HG03095 (cell line): ENCODE results near the gene SETD7.

Experiments used
- ATAC-seq: cut with Tn5 transposase; IDR thresholded peaks from one replicate; pipeline ENCODE4 v1.9.1; 2021; ENCODE audit warnings: moderate library complexity; ENCODE audit not compliant: unreplicated experiment

The SETD7 gene

GRCh38 chr4:139575072-139575471, 19.1 kb upstream of the SETD7 start:
- no peak for ATAC-seq

GRCh38 chr4:139574641-139575040, 18.6 kb upstream of the SETD7 start:
- no peak for ATAC-seq

GRCh38 chr4:139568206-139568955, 12.4 kb upstream of the SETD7 start:
- no peak for ATAC-seq

- no peak for ATAC-seq
Measured at GRCh38 chr4:139567159-139567870, 11.3 kb upstream of the SETD7 start.

GRCh38 chr4:139564502-139564901, 8.5 kb upstream of the SETD7 start:
- no peak for ATAC-seq

GRCh38 chr4:139563515-139563914, 7.5 kb upstream of the SETD7 start:
- ATAC-seq, result no peak

GRCh38 chr4:139562839-139563238, 6.8 kb upstream of the SETD7 start:
- no peak for ATAC-seq

- ATAC-seq, result no peak
Measured at GRCh38 chr4:139562067-139562684, 6.2 kb upstream of the SETD7 start.

GRCh38 chr4:139560406-139561104, 4.5 kb upstream of the SETD7 start:
- no peak for ATAC-seq

- ATAC-seq, result no peak
Measured at GRCh38 chr4:139559687-139560086, 3.7 kb upstream of the SETD7 start.

GRCh38 chr4:139559089-139559479, 3.1 kb upstream of the SETD7 start:
- no peak for ATAC-seq

GRCh38 chr4:139558235-139559088, 2.4 kb upstream of the SETD7 start:
- ATAC-seq, result no peak

GRCh38 chr4:139557556-139558110, 1.6 kb upstream of the SETD7 start:
- no peak for ATAC-seq

- peak; percentile 18 for ATAC-seq
Measured at GRCh38 chr4:139556724-139557555, 921 bp upstream of the SETD7 start.

- ATAC-seq, result peak; percentile 28
Measured at GRCh38 chr4:139555705-139556070, 331 bp downstream of the SETD7 start.

- peak; percentile 33 for ATAC-seq
Measured at GRCh38 chr4:139554893-139555704, 920 bp downstream of the SETD7 start.

GRCh38 chr4:139554642-139554892, 1.5 kb downstream of the SETD7 start:
- ATAC-seq, result no peak

GRCh38 chr4:139553751-139554641, 2.0 kb downstream of the SETD7 start:
- ATAC-seq, result no peak
